ENCODE measurements around the gene NUDT21. TPM values are rescaled to one million over a fixed set of nuclear protein-coding genes. Genes with fewer than 3 reads are reported as not detected.
A peak's percentile ranks its signal among the peaks of the same experiment; 100 is the strongest.
"Not testable (repeated sequence)": the region's sequence is repeated elsewhere in the genome, so short reads cannot be mapped to it uniquely, and the experiment has no call there.

NUDT21 gene
- 126 TPM for total RNA-seq (ENCODE audit: unreplicated experiment)
- long read RNA-seq, full-length matches to known transcripts = 33 of 36 reads
- long read RNA-seq, partial matches to known transcripts = 0 of 36 reads
- long read RNA-seq, other reads (novel, unspliced or antisense) = 3 of 36 reads

DNA sequence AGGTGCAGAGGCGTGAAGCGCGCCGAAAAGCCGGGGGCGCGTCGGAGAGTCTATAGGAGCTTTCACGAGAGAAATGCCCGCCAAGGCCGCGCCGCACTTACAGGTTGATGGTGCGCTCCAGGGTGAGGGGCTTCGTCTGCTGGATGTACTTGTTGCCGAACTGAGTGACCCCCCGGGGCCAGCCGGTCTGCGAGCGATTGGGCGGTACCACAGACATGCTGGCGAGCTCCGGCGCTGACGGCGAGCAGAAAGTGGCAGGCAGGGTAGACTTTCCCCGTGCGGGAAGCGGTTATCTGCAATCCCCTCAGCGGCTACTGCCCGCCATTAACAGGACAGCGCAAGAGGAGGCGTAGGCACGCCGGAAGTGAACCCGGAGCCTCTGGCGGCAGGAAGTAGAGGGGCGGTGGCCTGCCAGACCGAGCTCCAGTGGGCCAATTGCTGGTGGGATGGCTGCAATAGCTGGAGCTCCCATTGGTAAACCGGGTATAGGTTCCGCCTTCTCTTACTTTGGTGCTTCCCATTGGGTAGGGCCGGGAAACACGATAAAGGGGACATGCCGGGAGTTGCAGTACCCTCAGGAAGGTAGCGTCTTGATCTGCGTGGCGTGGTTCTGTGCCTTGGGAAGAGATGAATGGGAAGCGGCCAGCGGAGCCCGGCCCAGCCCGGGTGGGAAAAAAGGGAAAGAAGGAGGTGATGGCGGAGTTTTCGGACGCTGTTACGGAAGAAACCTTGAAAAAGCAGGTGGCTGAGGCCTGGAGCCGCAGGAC is at the start of gene NUDT21, which contains the start of gene OGFOD1:
Gene NUDT21 (minus strand): TSS at position 347 of the 767 bp plus-strand sequence. CDS start 130 bp downstream, at position 217.
Gene OGFOD1 (plus strand): TSS at position 569 of the 767 bp plus-strand sequence. CDS start 59 bp downstream, at position 628.
- DNase-seq (ENCODE audit: low spot score) = peak; percentile 89
- Mint-ChIP-seq H3K4me1 (ENCODE audit: unreplicated experiment) (peaks cover 18% of the 10 kb centered on the region), H3K27me3 (ENCODE audit: unreplicated experiment) (peaks cover 2% of the 10 kb centered on the region), H3K4me3 (ENCODE audit: unreplicated experiment) (peak within 1 kb of the TSS; percentile 96), H3K27ac (ENCODE audit: unreplicated experiment) (peak within 1 kb of the TSS; percentile 94), H3K36me3 (ENCODE audit: low read depth, unreplicated experiment) (peaks cover 4% of the 10 kb centered on the region), H3K9me3 (ENCODE audit: unreplicated experiment) (no peaks in the 10 kb centered on the region)
- TF ChIP-seq, protein P1, sequence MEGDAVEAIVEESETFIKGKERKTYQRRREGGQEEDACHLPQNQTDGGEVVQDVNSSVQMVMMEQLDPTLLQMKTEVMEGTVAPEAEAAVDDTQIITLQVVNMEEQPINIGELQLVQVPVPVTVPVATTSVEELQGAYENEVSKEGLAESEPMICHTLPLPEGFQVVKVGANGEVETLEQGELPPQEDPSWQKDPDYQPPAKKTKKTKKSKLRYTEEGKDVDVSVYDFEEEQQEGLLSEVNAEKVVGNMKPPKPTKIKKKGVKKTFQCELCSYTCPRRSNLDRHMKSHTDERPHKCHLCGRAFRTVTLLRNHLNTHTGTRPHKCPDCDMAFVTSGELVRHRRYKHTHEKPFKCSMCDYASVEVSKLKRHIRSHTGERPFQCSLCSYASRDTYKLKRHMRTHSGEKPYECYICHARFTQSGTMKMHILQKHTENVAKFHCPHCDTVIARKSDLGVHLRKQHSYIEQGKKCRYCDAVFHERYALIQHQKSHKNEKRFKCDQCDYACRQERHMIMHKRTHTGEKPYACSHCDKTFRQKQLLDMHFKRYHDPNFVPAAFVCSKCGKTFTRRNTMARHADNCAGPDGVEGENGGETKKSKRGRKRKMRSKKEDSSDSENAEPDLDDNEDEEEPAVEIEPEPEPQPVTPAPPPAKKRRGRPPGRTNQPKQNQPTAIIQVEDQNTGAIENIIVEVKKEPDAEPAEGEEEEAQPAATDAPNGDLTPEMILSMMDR (IDR thresholded peaks at IDR 0.05; ENCODE audit: unreplicated experiment) = no peak

DNA sequence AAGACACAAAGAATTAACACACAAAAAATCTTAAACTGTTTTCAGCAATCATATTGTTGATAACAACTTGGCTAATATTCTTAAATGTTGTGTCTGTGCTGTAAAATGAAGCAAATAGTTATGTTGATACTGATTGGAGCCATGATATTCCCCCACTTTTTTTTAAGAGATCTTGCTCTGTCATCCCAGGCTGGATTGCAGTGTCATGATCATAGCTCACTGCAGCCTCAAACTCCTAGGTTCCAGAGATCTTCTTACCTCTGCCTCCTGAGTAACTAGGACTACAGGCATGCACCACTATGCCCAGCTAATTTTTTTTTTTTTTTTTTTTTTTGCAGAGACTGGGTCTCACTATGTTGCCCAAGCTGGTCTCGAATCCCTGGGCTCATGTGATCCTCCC is 42.7 kb upstream of the NUDT21 start:
- Mint-ChIP-seq H3K4me3 (ENCODE audit: unreplicated experiment) (no peak overlapping the region), H3K36me3 (ENCODE audit: low read depth, unreplicated experiment) (peaks cover 8% of the 10 kb centered on the region), H3K27me3 (ENCODE audit: unreplicated experiment) (no peaks in the 10 kb centered on the region), H3K4me1 (ENCODE audit: unreplicated experiment) (no peaks in the 10 kb centered on the region), H3K9me3 (ENCODE audit: unreplicated experiment) (no peaks in the 10 kb centered on the region), H3K27ac (ENCODE audit: unreplicated experiment) (no peak overlapping the region)
- TF ChIP-seq, protein P1 (IDR thresholded peaks at IDR 0.05; ENCODE audit: unreplicated experiment) = no peak
- DNase-seq (ENCODE audit: low spot score) = no peak

DNA sequence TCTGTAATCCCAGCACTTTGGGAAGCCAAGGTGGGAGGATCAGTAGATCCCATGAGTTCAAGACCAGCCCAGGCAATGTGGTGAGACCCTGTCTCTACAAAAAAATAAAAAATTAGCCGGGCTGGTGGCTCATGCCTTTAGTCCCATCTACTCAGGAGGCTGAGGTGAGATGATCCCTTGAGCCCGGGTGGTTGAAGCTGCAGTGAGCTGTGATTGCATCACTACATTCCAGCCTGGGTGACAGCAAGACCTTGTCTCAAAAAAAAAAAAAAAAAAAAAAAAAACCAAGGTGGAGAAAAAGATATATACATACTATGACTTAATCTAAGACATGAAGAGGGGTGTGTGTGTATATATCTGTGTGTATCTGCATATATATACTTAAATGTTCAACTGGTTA is 42.0 kb upstream of the NUDT21 start:
- TF ChIP-seq, protein P1 (IDR thresholded peaks at IDR 0.05; ENCODE audit: unreplicated experiment) = no peak
- peaks cover 5% of the 10 kb centered on the region for H3K36me3 Mint-ChIP-seq (ENCODE audit: low read depth, unreplicated experiment)
- no peak overlapping the region for H3K4me3 Mint-ChIP-seq (ENCODE audit: unreplicated experiment)
- no peak overlapping the region for H3K27ac Mint-ChIP-seq (ENCODE audit: unreplicated experiment)
- no peaks in the 10 kb centered on the region for H3K9me3 Mint-ChIP-seq (ENCODE audit: unreplicated experiment)
- DNase-seq (ENCODE audit: low spot score) = no peak
- H3K4me1 Mint-ChIP-seq (ENCODE audit: unreplicated experiment) = no peaks in the 10 kb centered on the region
- H3K27me3 Mint-ChIP-seq (ENCODE audit: unreplicated experiment) = no peaks in the 10 kb centered on the region

GRCh38 chr16:56491657-56492261 is 40.6 kb upstream of the NUDT21 start:
- TF ChIP-seq, protein P1 (IDR thresholded peaks at IDR 0.05; ENCODE audit: unreplicated experiment) = no peak
- no peak for DNase-seq (ENCODE audit: low spot score)
- Mint-ChIP-seq H3K36me3 (ENCODE audit: low read depth, unreplicated experiment) (peaks cover 5% of the 10 kb centered on the region), H3K9me3 (ENCODE audit: unreplicated experiment) (no peaks in the 10 kb centered on the region), H3K27me3 (ENCODE audit: unreplicated experiment) (no peaks in the 10 kb centered on the region), H3K27ac (ENCODE audit: unreplicated experiment) (no peak overlapping the region), H3K4me1 (ENCODE audit: unreplicated experiment) (no peaks in the 10 kb centered on the region), H3K4me3 (ENCODE audit: unreplicated experiment) (no peak overlapping the region)

DNA sequence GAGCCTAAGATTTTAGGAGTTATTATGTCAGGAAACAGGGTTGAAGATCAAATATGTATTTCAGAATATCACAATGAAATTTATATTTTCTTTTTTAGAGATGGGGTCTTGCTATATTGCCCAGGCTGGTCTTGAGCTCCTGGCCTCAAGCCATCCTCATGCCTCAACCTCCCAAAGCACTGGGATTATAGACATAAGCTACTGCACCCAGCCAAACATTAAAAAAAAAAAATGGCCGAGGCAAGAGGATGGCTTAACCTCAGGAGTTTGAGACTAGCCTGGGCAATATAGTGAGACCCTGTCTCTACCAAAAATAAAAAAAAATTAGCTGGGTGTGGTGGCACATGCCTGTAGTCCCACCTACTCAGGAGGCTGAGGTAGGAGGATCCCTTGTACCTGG is 37.7 kb upstream of the NUDT21 start:
- H3K27ac Mint-ChIP-seq (ENCODE audit: unreplicated experiment); H3K4me3 Mint-ChIP-seq (ENCODE audit: unreplicated experiment); DNase-seq (ENCODE audit: low spot score); H3K36me3 Mint-ChIP-seq (ENCODE audit: low read depth, unreplicated experiment); H3K27me3 Mint-ChIP-seq (ENCODE audit: unreplicated experiment); H3K9me3 Mint-ChIP-seq (ENCODE audit: unreplicated experiment); H3K4me1 Mint-ChIP-seq (ENCODE audit: unreplicated experiment): not testable (repeated sequence)
